GM19372 (cell line): ENCODE results near the gene MYO6.
A peak's percentile ranks its signal among the peaks of the same experiment; 100 is the strongest.
"Not testable (repeated sequence)": the region's sequence is repeated elsewhere in the genome, so short reads cannot be mapped to it uniquely, and the experiment has no call there.

Source experiments
- ATAC-seq: cut with Tn5 transposase; IDR thresholded peaks from one replicate; pipeline ENCODE4 v1.9.1; 2021; ENCODE audit warnings: mild to moderate bottlenecking, low read depth, moderate library complexity; ENCODE audit not compliant: unreplicated experiment

MYO6 gene

DNA sequence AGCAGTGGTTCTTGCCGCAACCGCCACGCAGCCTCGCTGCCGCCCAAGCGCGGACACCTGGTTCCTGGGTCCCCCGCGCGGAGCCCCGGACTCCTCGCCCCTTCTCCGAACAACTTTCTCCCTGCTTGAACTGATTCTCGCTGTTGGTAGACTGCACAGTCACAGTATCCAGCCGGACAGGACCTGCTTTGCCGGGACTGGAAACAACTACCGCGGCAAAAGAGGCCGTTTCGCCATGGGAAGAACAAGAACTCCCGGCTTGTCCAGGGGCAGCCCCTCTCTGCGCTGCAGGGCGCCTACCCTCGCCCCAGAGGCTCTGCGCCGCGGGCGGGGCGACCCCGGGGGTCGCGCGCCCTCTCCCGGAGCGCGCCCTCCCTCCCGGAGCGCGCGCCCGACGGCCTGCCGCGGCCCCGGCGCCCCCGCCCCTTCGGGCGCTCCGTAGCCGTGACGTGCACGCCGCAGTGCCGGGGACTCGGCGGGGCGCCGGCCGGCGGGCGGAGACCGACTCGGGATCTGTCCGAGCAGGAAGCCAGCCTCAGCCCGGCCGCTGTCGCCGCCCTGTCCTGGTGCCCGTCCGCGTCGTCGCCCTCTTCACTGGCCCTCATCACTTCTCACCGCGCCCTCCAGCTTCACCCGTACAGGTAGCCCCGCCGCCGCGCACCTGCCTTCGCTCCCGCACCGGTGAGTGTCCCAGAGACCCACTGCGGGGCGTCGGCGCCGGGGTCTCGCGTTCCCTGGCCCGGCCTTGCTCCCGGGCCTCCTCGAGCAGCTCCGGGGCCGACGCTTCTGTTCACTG lies at the start of gene MYO6:
MYO6 (plus strand) TSS at position 497 of the 796 bp plus-strand sequence. CDS start 68,309 bp downstream, outside the sequence.
- ATAC-seq = peak; percentile 70

DNA sequence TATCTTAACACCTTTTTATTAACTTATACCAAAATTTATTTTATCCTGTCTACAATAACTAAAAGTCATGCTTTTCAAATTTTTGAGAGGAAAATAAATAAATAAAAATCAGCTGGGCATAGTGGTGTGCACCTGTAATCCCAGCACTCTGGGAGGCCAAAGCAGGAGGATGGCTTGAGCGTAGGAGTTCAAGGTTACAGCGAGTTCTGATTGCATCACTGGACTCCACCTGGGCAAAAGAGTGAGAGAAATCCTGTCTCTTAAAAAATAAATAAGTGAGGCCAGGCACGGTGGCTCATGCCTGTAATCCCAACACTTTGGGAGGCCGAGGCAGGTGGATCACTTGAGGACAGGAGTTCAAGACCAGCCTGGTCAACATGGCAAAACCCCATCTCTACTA lies 40.7 kb upstream of the MYO6 start:
- ATAC-seq = not testable (repeated sequence)

DNA sequence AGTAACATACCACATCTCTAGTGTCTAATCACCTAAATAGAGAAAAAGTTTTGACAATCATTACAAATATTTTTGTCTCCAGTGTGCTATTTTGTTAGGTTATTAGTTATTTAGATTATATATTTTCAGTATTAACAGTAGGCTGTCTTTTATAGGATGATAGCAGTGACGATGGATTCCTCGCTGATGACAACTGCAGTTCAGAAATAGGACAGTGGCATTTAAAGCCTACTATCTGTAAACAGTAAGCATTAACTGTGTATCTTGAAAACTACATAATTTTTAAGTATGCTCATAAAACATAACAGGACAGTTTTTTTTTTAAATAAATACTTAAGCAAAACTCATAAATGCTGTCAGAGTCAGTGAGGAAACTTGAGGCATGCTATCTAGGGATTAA lies 37.9 kb upstream of the MYO6 start:
- no peak for ATAC-seq

DNA sequence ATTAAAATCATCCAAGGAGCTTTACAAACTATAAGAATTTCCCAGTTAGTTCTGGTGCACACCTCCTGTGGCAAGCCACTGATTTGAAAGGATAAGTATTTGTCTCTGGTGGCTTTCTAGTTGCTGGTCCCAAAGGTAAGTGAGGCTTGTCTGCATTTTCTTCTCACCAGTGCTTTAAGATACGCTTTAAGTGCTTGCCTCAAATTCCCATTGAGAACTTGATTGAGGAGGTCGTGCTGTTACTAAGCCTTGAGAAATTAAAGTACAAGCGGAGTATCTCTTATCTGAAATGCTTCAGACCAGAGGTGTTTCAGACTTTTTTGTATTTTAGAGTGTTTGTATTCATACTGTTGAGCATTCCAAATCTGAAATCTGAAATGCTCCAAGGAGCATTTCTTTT lies 29.9 kb upstream of the MYO6 start:
- no peak for ATAC-seq

DNA sequence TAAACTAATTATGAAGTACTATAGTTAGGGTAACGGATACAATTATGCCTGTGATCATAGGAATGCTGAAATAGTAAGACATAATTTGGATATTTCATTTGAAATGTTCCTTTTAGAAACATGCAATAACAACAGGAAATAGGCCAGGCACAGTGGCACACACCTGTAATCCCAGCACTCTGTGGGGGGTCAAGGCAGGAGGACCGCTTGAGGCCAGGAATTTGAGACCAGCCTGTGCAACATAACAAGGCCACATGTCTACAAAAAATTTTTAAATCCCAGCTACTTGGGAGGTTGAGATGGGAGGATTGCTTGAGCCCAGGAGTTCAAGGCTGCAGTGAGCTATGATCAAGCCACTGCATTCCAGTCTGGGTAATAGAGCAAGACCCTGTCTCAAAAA lies 25.7 kb upstream of the MYO6 start:
- no peak for ATAC-seq

DNA sequence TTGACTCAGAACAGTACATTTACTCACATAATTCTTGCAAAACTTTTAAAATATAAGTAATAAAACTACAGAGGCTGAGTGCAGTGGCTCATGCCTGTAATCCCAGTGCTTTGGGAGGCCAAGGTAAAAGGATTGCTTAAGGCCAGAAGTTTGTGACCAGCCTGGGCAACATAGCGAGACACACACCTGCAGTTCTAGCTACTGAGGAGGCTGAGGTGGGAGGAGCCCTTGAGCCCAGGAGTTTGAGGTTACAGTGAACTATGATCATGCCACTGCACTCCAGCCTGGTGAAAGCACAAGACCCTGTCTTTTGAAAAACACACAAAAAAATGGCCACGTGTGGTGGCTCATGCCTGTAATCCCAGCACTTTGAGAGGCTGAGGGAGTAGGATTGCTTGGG lies 21.8 kb upstream of the MYO6 start:
- ATAC-seq = no peak

DNA sequence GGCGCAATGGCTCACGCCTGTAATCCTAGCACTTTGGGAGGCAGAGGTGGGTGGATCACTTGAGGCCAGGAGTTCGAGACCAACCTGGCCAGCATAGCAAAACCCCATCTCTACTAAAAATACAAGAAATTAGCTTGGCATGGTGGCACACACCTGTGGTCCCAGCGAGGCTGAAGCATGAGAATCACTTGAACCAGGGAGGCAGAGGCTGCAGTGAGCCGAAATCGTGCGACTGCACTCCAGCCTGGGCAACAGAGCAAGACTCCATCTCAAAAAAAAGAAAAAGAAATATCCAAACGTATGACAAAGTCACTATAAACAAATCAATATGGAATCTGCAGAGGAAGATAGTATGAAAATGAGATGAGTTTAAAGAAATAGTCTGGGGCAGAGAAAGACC lies 18.0 kb upstream of the MYO6 start:
- not testable (repeated sequence) for ATAC-seq

DNA sequence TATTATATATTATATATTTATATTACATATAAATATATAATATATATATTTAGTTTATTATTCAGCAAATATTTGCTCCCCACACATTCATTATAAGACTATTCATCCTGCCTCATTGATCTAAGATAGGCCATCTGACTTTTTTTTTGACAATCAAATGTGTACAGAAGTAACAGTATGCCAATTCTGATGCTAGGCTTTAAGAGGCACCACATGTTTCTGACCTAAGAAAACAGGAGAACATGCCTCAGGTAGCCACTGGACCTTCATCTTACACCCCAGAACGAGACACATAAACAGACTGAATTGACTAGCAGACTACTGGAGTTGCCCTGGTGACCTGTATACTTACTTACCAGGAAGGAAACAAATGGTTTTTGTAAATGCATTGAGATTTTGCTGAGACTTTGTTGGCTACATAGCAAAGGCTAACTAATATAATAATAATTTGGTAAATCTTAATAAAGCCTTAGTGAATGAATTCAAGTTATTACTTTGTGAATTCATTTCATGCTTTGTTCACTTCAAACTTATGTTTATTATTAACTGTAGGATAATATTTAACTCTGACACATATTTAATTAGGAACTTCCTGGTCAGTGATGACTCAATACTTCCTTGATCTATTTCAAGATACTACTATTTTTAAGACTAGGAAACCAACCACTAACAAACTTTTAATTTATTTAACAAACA lies 13.4 kb upstream of the MYO6 start:
- peak; percentile 89 for ATAC-seq

DNA sequence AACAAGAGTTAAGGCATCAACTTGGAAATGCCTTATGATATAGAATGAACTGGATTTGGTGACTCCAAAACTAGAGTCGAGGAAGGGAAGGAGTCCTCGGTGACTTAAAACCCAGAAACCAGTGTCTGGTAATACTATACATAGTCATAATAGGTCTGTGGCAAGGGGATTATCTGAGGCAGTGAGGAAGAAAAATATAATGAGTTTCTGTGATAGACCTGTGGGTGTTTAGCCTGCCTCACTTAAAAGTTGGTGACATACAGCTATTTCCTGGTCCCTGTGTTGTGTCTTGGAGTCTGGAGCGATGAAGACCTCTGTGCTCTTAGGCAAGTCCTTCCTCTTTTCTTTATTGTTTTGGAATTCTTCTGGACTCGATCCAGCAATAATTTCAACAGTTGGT lies 5.1 kb upstream of the MYO6 start:
- no peak for ATAC-seq

DNA sequence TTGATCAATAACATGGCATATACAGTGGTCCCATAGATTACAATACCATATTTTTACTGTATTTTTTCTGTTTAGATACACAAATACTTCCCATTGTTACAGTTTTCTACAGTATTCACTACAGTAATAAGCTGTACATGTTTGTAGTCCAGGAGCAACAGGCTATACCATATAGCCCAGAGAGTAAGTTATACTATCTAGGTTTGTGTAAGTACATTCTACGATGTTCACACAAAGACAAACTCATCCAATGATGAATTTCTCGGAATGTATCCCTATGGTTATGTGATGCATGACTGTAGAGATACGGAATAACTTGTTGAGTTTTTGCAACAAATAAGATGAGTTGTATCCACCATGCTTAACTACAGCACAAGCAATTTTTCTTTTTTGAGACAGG lies 3.6 kb upstream of the MYO6 start:
- no peak for ATAC-seq

DNA sequence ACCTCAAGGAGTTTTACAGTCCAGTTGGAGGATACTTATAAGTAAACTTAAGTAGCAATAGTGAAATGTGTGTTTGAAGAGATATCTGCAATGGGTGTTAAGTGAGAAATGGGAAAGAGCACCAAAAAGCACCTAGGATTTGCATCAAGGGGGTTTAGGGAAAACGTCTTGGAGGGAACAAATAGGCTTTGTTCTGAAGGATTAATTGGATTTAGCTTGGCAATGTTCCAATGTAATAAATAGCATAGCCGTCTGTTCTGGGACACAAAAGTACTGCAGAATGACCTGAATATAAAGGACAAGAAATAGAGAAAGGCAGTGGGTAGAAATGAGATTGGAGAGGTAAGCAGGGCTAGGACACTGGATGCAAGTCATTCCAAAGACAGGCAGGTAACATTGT lies 2.8 kb upstream of the MYO6 start:
- no peak for ATAC-seq

DNA sequence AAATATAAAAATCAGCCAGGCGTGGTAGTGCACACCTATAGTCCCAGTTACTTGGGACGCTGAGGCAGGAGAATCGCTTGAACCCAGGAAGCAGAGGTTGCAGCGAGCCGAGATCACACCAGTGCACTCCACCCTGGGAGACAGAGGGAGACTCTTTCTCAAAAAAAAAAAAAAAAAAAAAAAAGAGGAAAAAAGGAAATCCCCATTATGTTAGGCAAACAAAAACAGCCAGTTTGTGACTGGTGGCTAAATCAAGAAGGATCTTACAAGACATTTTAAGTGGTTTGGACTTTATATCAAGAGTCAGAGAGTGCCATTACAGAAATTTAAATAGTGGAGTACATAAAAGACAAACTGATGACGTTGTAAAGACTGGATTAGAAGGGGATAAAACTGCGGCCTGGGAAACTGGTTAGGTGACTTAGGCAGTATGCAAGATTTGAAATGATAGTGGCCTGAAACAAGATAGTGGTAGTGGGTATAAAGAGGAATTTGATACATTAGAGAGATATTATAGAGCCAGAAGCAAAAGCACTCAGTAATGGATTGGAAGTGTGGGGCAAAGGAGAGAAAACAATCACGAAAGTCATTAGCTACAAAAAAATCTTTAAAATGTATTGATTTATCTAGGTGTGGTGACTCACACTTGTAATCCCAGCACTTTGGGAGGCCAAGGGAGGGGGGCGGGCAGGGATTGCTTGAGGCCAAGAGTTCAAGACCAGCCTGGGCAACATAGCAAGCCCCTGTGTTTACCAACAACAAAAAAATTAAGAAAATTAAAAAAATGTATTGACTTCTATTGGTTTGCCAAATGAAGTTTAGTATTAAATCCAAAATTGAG lies 1.7 kb upstream of the MYO6 start:
- no peak for ATAC-seq

DNA sequence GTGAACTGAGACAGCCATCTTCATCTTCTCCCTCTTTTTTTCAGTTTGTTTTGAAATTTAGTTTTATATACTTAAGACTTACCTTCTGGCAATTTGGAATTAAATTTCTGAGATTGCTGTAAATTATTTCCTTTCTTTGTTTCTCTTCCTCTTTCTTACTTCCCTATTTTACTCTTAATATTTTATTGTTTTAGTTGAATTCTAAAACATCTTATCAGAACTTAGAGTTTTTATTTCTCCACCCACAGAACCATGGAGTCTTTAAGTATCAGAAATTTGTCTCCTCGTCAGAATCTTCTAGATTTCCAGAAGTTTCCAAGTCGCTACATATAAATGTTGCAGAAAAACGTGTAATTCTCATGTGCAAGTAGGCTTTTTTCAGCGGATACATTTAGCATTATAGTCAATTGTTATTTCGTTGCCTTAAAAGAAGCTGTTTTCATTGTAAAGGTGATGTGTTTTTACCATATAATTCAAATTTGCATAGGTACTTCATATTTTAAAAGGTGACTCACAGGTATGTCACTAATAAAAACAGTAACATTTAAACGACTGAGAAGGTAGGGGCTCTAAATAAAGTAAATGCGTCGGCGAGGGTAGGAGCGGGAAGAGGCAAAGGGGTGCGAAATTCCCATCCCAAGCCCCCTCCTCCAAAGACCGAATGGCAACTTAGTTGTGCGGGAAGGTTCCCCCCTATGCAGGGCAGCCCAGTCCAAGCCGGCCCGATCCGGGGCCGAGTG lies 866 bp upstream of the MYO6 start:
- ATAC-seq = no peak

DNA sequence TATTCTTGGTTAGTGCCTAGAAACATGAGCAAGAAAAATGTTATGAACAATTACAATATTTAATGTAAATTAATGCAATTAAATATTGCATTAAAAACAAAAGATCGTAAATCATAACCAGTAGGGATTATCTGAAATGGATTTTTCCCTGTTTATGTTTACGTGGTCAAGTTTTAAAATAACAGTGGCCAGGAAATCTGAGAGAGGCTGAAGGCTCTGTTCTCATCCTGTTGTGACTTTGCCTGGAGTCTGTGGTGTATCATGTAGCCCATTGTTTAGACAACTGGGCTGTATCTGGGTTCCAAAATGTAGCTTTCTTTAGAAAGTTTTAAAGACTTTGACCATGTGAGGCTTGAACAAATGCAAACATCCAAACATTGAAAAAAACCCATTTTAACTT lies 2.4 kb downstream of the MYO6 start:
- ATAC-seq = no peak

DNA sequence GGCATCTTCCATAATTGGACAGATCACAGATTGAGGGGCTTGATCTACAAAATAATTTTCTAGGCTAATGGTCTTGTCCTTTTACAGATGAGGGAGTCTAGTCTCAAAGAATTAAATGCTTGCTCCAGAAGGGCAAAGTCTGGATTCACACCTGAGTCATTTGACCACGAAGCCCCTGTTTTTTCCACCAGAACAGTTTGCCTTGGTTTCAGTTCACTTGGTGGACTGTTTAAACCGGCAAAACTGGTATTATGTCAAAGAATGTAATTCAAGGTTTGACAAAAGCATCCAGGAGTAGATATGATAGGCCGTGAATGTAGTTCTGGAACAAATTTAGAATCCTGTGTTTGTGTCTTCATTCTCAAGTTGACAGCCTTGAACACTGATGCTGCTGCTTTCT lies 3.3 kb downstream of the MYO6 start:
- ATAC-seq = no peak

DNA sequence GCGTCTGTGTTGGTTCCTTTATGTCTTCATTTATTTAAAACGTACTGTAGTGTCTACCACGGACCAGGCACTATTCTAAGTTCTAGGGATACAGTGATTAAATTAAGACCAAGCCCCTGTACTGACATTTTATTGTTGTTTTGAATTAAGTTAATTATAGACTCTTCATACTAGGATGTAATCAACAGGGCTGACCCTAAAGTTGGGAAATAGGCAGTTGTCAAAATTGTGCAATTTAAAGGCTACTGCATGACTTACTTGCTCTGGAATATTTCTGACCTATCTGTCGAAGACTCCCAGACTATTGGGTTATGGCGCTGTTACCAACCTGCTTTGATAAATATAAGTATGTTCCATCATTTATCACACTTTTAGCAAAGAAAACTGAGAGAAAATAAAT lies 6.7 kb downstream of the MYO6 start:
- ATAC-seq = no peak

DNA sequence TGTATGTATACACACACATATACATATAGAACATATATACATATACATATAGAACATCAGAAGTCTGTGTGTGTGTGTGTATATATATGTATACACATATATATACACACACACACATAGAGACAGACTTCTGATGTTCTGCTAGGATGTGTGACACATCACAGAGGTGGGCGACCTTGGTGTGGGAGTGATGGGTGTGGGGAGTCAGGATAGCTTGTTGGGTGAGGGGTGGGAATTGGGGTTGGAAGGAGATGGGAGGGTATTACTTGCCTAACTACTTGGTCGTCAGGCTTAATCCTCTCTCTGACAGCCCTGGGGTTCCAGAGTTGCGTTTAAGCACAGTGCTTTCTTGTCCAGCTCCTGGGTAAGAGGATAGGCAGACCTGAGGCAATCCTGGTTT lies 8.3 kb downstream of the MYO6 start:
- ATAC-seq = no peak

DNA sequence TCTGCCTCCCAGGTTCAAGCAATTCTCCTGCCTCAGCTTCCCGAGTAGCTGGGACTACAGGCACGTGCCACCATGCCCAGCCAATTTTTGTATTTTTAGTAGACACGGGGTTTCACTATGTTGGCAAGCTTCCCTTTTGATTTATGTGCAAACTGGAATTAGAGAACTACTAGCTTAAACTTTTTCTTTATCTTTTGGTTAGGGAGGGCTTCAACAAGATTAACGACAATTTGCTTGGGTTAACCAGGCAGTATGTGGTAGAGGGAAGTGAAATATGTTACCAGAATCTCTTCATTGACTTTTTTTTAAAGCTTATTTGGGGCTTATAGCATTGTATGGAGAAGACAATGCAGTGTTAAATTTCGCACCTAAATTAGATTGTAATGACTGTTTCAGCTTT lies 9.0 kb downstream of the MYO6 start:
- no peak for ATAC-seq

DNA sequence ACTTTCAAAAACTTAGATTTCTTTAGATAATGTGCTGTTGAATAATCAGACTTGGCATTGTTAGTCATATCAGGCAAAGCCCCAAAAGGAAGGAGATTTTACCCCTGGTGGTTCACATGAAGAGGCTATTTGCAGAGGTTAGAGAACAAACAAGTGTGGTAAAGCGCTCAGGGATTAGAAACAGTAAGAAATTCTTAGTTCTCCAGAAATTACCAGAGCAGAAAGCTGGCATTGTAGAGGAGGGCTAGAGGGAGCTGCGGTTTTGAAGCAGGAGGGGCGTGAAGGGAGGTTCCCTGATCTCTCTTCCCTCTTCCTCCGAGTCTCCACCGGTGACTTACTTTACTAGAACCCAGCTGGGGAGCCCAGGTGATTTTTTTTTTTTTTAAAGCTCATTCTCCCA lies 10.2 kb downstream of the MYO6 start:
- no peak for ATAC-seq

DNA sequence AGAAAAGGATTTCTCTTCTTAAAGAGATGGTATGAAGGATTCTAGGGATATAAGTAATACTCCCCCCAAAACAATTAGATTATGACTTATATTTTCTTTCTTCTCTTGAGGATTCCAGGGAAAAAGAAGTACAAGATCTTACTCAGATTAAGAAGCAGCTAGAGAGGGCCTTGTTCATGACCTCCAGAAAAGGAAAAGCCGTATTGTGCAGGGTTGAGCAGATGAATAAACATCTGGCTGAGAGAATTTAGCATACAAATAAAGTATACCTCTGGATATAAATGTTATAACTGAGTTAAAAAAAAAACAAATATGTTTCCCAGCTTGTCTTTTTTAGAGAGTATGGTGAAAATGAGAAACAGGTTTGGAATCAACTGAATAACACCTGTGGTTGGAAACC lies 11.3 kb downstream of the MYO6 start:
- no peak for ATAC-seq

DNA sequence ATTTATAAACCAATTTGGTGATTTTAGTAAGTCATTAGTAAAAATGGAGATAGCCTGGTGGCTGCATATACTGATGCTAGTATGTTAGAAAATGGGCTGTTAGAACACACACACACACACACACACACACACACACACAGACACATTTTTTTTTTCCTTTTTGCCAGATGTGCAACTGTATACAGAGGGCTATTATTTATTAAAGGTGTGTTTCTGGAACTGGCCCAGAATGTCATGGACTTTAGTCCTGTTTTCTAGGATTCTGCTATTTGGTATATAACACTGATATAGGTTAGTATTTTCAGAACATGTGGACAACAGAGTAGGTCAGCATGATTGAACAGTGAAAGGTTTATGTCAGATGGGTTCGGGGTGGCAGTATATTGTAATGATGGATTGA lies 12.4 kb downstream of the MYO6 start:
- no peak for ATAC-seq
